ENCODE data around the gene AP3B1. TPM values are rescaled to one million over a fixed set of nuclear protein-coding genes. Genes with fewer than 3 reads are reported as not detected.

AP3B1 gene
- total RNA-seq, 2 donors from 2014 or later: 72.9 to 79.6 TPM

GRCh38 chr5:78245136-78245535, 49.4 kb downstream of the AP3B1 start:
- H3K27me3 Mint-ChIP-seq: no peaks in the 10 kb centered on the region
- no peak overlapping the region for H3K4me3 Mint-ChIP-seq
- DNase-seq (ENCODE audit: low spot score) (no peak), ATAC-seq (no peak)
- H3K9me3 Mint-ChIP-seq: no peaks in the 10 kb centered on the region
- peaks cover 5% of the 10 kb centered on the region for H3K36me3 Mint-ChIP-seq
- H3K4me1 Mint-ChIP-seq (ENCODE audit: low read depth in 2 of 2): peaks cover 27 to 30% of the 10 kb centered on the region in 2 donors
- no peak overlapping the region for H3K27ac Mint-ChIP-seq

GRCh38 chr5:78243639-78244038, 50.9 kb downstream of the AP3B1 start:
- ATAC-seq (no peak), DNase-seq (ENCODE audit: low spot score) (no peak)
- Mint-ChIP-seq H3K36me3 (peaks cover 5% of the 10 kb centered on the region), H3K4me3 (no peak overlapping the region), H3K27ac (no peak overlapping the region), H3K4me1 (ENCODE audit: low read depth in 2 of 2) (peaks cover 26 to 28% of the 10 kb centered on the region in 2 donors), H3K27me3 (no peaks in the 10 kb centered on the region), H3K9me3 (no peaks in the 10 kb centered on the region)

GRCh38 chr5:78243091-78243490, 51.4 kb downstream of the AP3B1 start:
- Mint-ChIP-seq H3K27me3 (no peaks in the 10 kb centered on the region), H3K9me3 (no peaks in the 10 kb centered on the region), H3K36me3 (peaks cover 5% of the 10 kb centered on the region), H3K27ac (no peak overlapping the region), H3K4me1 (ENCODE audit: low read depth in 2 of 2) (peaks cover 26 to 28% of the 10 kb centered on the region in 2 donors), H3K4me3 (no peak overlapping the region)
- no peak for ATAC-seq
- no peak for DNase-seq (ENCODE audit: low spot score)

GRCh38 chr5:78242001-78242400, 52.5 kb downstream of the AP3B1 start:
- H3K27me3 Mint-ChIP-seq: no peaks in the 10 kb centered on the region
- ATAC-seq (no peak), DNase-seq (ENCODE audit: low spot score) (no peak)
- H3K9me3 Mint-ChIP-seq: no peaks in the 10 kb centered on the region
- peaks cover 26 to 28% of the 10 kb centered on the region in 2 donors for H3K4me1 Mint-ChIP-seq (ENCODE audit: low read depth in 2 of 2)
- H3K36me3 Mint-ChIP-seq: peaks cover 5% of the 10 kb centered on the region
- H3K27ac Mint-ChIP-seq: peak overlapping the region in 1 of 2 donors; percentile 27
- no peak overlapping the region for H3K4me3 Mint-ChIP-seq

GRCh38 chr5:78237911-78238310, 56.6 kb downstream of the AP3B1 start:
- Mint-ChIP-seq H3K9me3 (no peaks in the 10 kb centered on the region), H3K4me3 (no peak overlapping the region), H3K36me3 (peaks cover 5% of the 10 kb centered on the region), H3K27ac (no peak overlapping the region), H3K4me1 (ENCODE audit: low read depth in 2 of 2) (peaks cover 20 to 23% of the 10 kb centered on the region in 2 donors), H3K27me3 (no peaks in the 10 kb centered on the region)
- DNase-seq (ENCODE audit: low spot score): no peak
- ATAC-seq: no peak

- Mint-ChIP-seq H3K4me3 (no peak overlapping the region), H3K27ac (no peak overlapping the region), H3K36me3 (peaks cover 5% of the 10 kb centered on the region), H3K4me1 (ENCODE audit: low read depth in 2 of 2) (peaks cover 12 to 20% of the 10 kb centered on the region in 2 donors), H3K9me3 (no peaks in the 10 kb centered on the region), H3K27me3 (no peaks in the 10 kb centered on the region)
- DNase-seq (ENCODE audit: low spot score) (no peak), ATAC-seq (no peak)
These were observed 58.5 kb downstream of the AP3B1 start for GRCh38 chr5:78236046-78236445.

- H3K36me3 Mint-ChIP-seq: peaks cover 5% of the 10 kb centered on the region
- H3K27ac Mint-ChIP-seq: no peak overlapping the region
- ATAC-seq (no peak), DNase-seq (ENCODE audit: low spot score) (no peak)
- no peaks in the 10 kb centered on the region for H3K27me3 Mint-ChIP-seq
- H3K9me3 Mint-ChIP-seq: no peaks in the 10 kb centered on the region
- peaks cover 15 to 20% of the 10 kb centered on the region in 2 donors for H3K4me1 Mint-ChIP-seq (ENCODE audit: low read depth in 2 of 2)
- H3K4me3 Mint-ChIP-seq: no peak overlapping the region
These were observed 59.2 kb downstream of the AP3B1 start for GRCh38 chr5:78235289-78235688.

GRCh38 chr5:78234804-78235203, 59.7 kb downstream of the AP3B1 start:
- Mint-ChIP-seq H3K36me3 (peaks cover under 1% of the 10 kb centered on the region), H3K27ac (no peak overlapping the region), H3K9me3 (no peaks in the 10 kb centered on the region), H3K27me3 (no peaks in the 10 kb centered on the region), H3K4me1 (ENCODE audit: low read depth in 2 of 2) (peaks cover 14 to 20% of the 10 kb centered on the region in 2 donors), H3K4me3 (no peak overlapping the region)
- ATAC-seq (no peak), DNase-seq (ENCODE audit: low spot score) (no peak)

GRCh38 chr5:78232163-78232562, 62.3 kb downstream of the AP3B1 start:
- no peak overlapping the region for H3K27ac Mint-ChIP-seq
- ATAC-seq: no peak

GRCh38 chr5:78224358-78224757, 70.1 kb downstream of the AP3B1 start:
- Mint-ChIP-seq H3K9me3 (no peaks in the 10 kb centered on the region), H3K4me3 (no peak overlapping the region), H3K27me3 (no peaks in the 10 kb centered on the region), H3K36me3 (peaks cover 28% of the 10 kb centered on the region), H3K4me1 (ENCODE audit: low read depth in 2 of 2) (peaks cover 7 to 11% of the 10 kb centered on the region in 2 donors), H3K27ac (no peak overlapping the region)
- ATAC-seq (no peak), DNase-seq (ENCODE audit: low spot score) (no peak)

More at GRCh38 chr5:78232163-78232562, 62.3 kb downstream of the AP3B1 start:
- Mint-ChIP-seq H3K27me3 (no peaks in the 10 kb centered on the region), H3K9me3 (no peaks in the 10 kb centered on the region), H3K4me1 (ENCODE audit: low read depth in 2 of 2) (peaks cover 15 to 20% of the 10 kb centered on the region in 2 donors), H3K4me3 (no peak overlapping the region), H3K36me3 (no peaks in the 10 kb centered on the region)
- DNase-seq (ENCODE audit: low spot score): no peak

- ATAC-seq (peak in 1 of 2 donors; percentile 43), DNase-seq (ENCODE audit: low spot score) (no peak)
- no peaks in the 10 kb centered on the region for H3K27me3 Mint-ChIP-seq
- H3K4me3 Mint-ChIP-seq: no peak overlapping the region
- H3K27ac Mint-ChIP-seq: peak overlapping the region; percentile 10 to 57
- peaks cover 7 to 11% of the 10 kb centered on the region in 2 donors for H3K4me1 Mint-ChIP-seq (ENCODE audit: low read depth in 2 of 2)
- H3K9me3 Mint-ChIP-seq: no peaks in the 10 kb centered on the region
- H3K36me3 Mint-ChIP-seq: peaks cover 28% of the 10 kb centered on the region
These were observed 72.5 kb downstream of the AP3B1 start for GRCh38 chr5:78221964-78222451.

- Mint-ChIP-seq H3K36me3 (peaks cover 28% of the 10 kb centered on the region), H3K27me3 (no peaks in the 10 kb centered on the region), H3K27ac (peak overlapping the region in 1 of 2 donors; percentile 57), H3K4me1 (ENCODE audit: low read depth in 2 of 2) (peaks cover 7 to 11% of the 10 kb centered on the region in 2 donors), H3K4me3 (no peak overlapping the region), H3K9me3 (no peaks in the 10 kb centered on the region)
- DNase-seq (ENCODE audit: low spot score): no peak
- ATAC-seq: no peak
These were observed 73.0 kb downstream of the AP3B1 start for GRCh38 chr5:78221467-78221866.

GRCh38 chr5:78215972-78216371, 78.5 kb downstream of the AP3B1 start:
- H3K9me3 Mint-ChIP-seq: no peaks in the 10 kb centered on the region
- no peak overlapping the region for H3K4me3 Mint-ChIP-seq
- no peaks in the 10 kb centered on the region for H3K27me3 Mint-ChIP-seq
- H3K4me1 Mint-ChIP-seq (ENCODE audit: low read depth in 2 of 2): no peaks in the 10 kb centered on the region
- no peak overlapping the region for H3K27ac Mint-ChIP-seq
- peaks cover 7% of the 10 kb centered on the region for H3K36me3 Mint-ChIP-seq
- ATAC-seq: no peak
- no peak for DNase-seq (ENCODE audit: low spot score)

- no peak overlapping the region for H3K27ac Mint-ChIP-seq
- no peaks in the 10 kb centered on the region for H3K9me3 Mint-ChIP-seq
- H3K4me1 Mint-ChIP-seq (ENCODE audit: low read depth in 2 of 2): no peaks in the 10 kb centered on the region
- no peak overlapping the region for H3K4me3 Mint-ChIP-seq
- peaks cover 6% of the 10 kb centered on the region for H3K36me3 Mint-ChIP-seq
- DNase-seq (ENCODE audit: low spot score): no peak
- no peaks in the 10 kb centered on the region for H3K27me3 Mint-ChIP-seq
- no peak for ATAC-seq
These were observed 78.9 kb downstream of the AP3B1 start for GRCh38 chr5:78215565-78215964.

GRCh38 chr5:78213799-78214198, 80.7 kb downstream of the AP3B1 start:
- no peak overlapping the region for H3K4me3 Mint-ChIP-seq
- no peak for DNase-seq (ENCODE audit: low spot score)
- no peaks in the 10 kb centered on the region for H3K36me3 Mint-ChIP-seq
- no peak overlapping the region for H3K27ac Mint-ChIP-seq
- no peak for ATAC-seq
- H3K27me3 Mint-ChIP-seq: no peaks in the 10 kb centered on the region
- H3K4me1 Mint-ChIP-seq (ENCODE audit: low read depth in 2 of 2): no peaks in the 10 kb centered on the region
- no peaks in the 10 kb centered on the region for H3K9me3 Mint-ChIP-seq
